ENCODE data around the gene MAP3K4. TPM values are rescaled to one million over a fixed set of nuclear protein-coding genes. Genes with fewer than 3 reads are reported as not detected.

Gene MAP3K4
- polyA plus RNA-seq, 1 experiment, result 12.7 TPM

- Histone ChIP-seq H3K9me3 (ENCODE audit: control insufficient read depth, insufficient read depth, low read length) (no peaks in the 10 kb centered on the region), H3K4me3 (ENCODE audit: low read depth, low read length) (no peak overlapping the region), H3K27ac (ENCODE audit: low read depth, low read length) (no peak overlapping the region), H3K27me3 (ENCODE audit: control insufficient read depth, insufficient read depth, low read length) (no peaks in the 10 kb centered on the region)
- DNase-seq (ENCODE audit: low read depth, low spot score), result no peak
- ChIA-PET CTCF (no interaction called here), POLR2A (no interaction called here)
- TF ChIP-seq, protein P1, sequence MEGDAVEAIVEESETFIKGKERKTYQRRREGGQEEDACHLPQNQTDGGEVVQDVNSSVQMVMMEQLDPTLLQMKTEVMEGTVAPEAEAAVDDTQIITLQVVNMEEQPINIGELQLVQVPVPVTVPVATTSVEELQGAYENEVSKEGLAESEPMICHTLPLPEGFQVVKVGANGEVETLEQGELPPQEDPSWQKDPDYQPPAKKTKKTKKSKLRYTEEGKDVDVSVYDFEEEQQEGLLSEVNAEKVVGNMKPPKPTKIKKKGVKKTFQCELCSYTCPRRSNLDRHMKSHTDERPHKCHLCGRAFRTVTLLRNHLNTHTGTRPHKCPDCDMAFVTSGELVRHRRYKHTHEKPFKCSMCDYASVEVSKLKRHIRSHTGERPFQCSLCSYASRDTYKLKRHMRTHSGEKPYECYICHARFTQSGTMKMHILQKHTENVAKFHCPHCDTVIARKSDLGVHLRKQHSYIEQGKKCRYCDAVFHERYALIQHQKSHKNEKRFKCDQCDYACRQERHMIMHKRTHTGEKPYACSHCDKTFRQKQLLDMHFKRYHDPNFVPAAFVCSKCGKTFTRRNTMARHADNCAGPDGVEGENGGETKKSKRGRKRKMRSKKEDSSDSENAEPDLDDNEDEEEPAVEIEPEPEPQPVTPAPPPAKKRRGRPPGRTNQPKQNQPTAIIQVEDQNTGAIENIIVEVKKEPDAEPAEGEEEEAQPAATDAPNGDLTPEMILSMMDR (IDR thresholded peaks at IDR 0.05; ENCODE audit: low read depth, low read length), result no peak
Observed at GRCh38 chr6:161053103-161053502, 61.5 kb downstream of the MAP3K4 start.

- POLR2A ChIA-PET, result no interaction called here
Observed at GRCh38 chr6:161054876-161055275, 63.3 kb downstream of the MAP3K4 start.

GRCh38 chr6:161056451-161056850 lies 64.9 kb downstream of the MAP3K4 start:
- no peak overlapping the region for H3K4me3 ChIP-seq (ENCODE audit: low read depth, low read length)
- CTCF ChIA-PET, result interaction anchor here (1.0 kb wide), 1 partner anchor 315 kb away, joined by 3 read pairs; no protein-coding TSS in a partner anchor
- DNase-seq (ENCODE audit: low read depth, low spot score), result no peak
- no peaks in the 10 kb centered on the region for H3K27me3 ChIP-seq (ENCODE audit: control insufficient read depth, insufficient read depth, low read length)
- no peaks in the 10 kb centered on the region for H3K9me3 ChIP-seq (ENCODE audit: control insufficient read depth, insufficient read depth, low read length)
- POLR2A ChIA-PET, result no interaction called here
- TF ChIP-seq, protein P1 (IDR thresholded peaks at IDR 0.05; ENCODE audit: low read depth, low read length), result no peak
- H3K27ac ChIP-seq (ENCODE audit: low read depth, low read length), result no peak overlapping the region

More at GRCh38 chr6:161054876-161055275, 63.3 kb downstream of the MAP3K4 start:
- H3K9me3 ChIP-seq (ENCODE audit: control insufficient read depth, insufficient read depth, low read length), result no peaks in the 10 kb centered on the region
- H3K27me3 ChIP-seq (ENCODE audit: control insufficient read depth, insufficient read depth, low read length), result no peaks in the 10 kb centered on the region
- CTCF ChIA-PET, result no interaction called here
- TF ChIP-seq, protein P1 (IDR thresholded peaks at IDR 0.05; ENCODE audit: low read depth, low read length), result no peak
- H3K27ac ChIP-seq (ENCODE audit: low read depth, low read length), result no peak overlapping the region
- DNase-seq (ENCODE audit: low read depth, low spot score), result no peak
- no peak overlapping the region for H3K4me3 ChIP-seq (ENCODE audit: low read depth, low read length)

DNA sequence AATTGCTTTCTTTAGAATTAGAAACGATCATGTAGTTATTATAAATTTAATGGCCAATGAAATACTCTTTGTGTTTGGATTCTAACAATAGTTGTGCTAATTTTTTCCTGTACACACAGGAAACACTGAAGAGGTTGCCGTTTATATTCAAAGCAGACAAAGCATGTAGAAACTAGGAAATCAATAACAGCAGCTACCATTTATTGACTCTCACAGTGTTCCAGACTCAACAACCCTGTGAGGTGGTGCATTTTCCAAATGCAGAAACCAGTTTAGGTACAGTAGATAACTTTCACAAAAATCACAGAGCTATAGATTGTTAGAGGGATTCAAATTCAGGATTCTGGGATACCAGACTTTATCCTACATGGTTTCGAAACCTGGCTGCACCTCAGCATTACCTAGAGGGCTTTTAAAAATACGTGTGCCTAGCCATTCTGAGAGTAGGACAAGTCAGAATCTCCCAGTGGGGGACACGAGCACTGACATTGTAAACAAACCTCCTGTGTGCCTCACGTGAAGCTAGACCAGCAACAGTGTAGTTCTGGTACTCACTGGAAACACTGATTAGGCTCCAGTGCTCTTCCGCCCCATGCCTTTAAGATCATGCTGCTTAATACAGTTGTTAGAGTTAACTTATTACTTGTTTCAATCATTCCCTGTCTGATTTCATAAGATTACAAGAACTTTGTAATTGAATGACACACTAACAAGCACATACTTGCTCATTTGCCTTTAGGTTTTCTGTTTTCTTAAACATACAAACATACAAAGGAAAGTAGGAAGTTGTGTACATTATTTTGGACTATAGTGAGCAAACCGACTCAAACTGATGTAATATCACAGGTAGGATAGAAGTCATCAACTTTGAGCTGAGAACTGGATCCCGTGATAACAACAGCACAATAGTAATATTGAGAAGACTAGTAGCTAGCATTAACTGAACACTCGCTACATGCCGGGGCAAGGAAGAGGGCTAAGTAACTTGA lies 65.8 kb downstream of the MAP3K4 start:
- no peaks in the 10 kb centered on the region for H3K27me3 ChIP-seq (ENCODE audit: control insufficient read depth, insufficient read depth, low read length)
- no peak overlapping the region for H3K27ac ChIP-seq (ENCODE audit: low read depth, low read length)
- H3K4me3 ChIP-seq (ENCODE audit: low read depth, low read length), result no peak overlapping the region
- DNase-seq (ENCODE audit: low read depth, low spot score), result no peak
- TF ChIP-seq, protein P1 (IDR thresholded peaks at IDR 0.05; ENCODE audit: low read depth, low read length), result no peak
- CTCF ChIA-PET, result interaction anchor here (1.1 to 1.8 kb wide), 2 partner anchors 126 to 313 kb away, joined by 3 to 10 read pairs; no protein-coding TSS in a partner anchor
- no peaks in the 10 kb centered on the region for H3K9me3 ChIP-seq (ENCODE audit: control insufficient read depth, insufficient read depth, low read length)
- POLR2A ChIA-PET, result no interaction called here

GRCh38 chr6:161058741-161059140 lies 67.2 kb downstream of the MAP3K4 start:
- no peak overlapping the region for H3K27ac ChIP-seq (ENCODE audit: low read depth, low read length)
- no peaks in the 10 kb centered on the region for H3K9me3 ChIP-seq (ENCODE audit: control insufficient read depth, insufficient read depth, low read length)
- H3K4me3 ChIP-seq (ENCODE audit: low read depth, low read length), result no peak overlapping the region
- no peaks in the 10 kb centered on the region for H3K27me3 ChIP-seq (ENCODE audit: control insufficient read depth, insufficient read depth, low read length)
- TF ChIP-seq, protein P1 (IDR thresholded peaks at IDR 0.05; ENCODE audit: low read depth, low read length), result no peak
- no peak for DNase-seq (ENCODE audit: low read depth, low spot score)
- CTCF ChIA-PET, result interaction anchor here (0.6 to 1.8 kb wide), 3 partner anchors 128 to 312 kb away, joined by 3 to 10 read pairs (median 3); no protein-coding TSS in a partner anchor
- POLR2A ChIA-PET, result no interaction called here
